ENCODE data around the gene YEATS4.

Gene YEATS4

DNA sequence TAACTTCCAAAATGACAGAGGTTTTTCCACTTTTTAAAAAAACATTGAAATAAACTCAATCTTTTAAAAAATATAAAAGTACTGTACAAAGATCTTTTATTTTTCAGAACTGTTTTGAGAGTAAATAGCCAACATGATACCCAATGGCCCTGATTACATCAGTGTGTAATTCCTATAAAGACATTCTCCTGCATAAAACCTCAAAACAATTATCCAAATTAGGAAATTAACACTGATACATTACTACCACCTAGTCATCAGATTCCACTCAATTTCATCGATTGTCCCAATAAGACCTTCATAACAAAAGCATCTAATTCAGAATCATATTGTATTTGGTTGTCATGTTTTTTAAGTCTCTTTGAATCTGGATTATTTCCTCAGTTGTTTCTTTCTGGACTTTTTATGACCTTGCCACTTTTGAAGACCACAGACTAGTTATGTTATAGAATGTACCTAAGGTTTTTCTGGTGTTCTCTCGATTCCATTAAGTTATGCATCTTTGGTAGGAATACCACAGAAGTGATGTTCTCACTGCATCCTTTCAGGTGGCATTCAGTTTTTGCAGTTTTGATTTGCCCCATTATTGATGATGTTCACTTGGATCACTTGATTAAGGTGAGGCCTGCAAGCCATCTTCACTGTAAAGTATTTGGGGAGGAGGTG is 4.0 kb upstream of the YEATS4 start:
- in situ Hi-C loops (cut with HindIII; ENCODE audit: low sequenced_read_pairs), result no loop called here
- H3K4me3 ChIP-seq (ENCODE audit: low read depth, low read length), result no peak overlapping the region
- TF ChIP-seq, protein P1, sequence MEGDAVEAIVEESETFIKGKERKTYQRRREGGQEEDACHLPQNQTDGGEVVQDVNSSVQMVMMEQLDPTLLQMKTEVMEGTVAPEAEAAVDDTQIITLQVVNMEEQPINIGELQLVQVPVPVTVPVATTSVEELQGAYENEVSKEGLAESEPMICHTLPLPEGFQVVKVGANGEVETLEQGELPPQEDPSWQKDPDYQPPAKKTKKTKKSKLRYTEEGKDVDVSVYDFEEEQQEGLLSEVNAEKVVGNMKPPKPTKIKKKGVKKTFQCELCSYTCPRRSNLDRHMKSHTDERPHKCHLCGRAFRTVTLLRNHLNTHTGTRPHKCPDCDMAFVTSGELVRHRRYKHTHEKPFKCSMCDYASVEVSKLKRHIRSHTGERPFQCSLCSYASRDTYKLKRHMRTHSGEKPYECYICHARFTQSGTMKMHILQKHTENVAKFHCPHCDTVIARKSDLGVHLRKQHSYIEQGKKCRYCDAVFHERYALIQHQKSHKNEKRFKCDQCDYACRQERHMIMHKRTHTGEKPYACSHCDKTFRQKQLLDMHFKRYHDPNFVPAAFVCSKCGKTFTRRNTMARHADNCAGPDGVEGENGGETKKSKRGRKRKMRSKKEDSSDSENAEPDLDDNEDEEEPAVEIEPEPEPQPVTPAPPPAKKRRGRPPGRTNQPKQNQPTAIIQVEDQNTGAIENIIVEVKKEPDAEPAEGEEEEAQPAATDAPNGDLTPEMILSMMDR (IDR thresholded peaks at IDR 0.05; ENCODE audit: low read depth, low read length), result no peak
- DNase-seq (ENCODE audit: low read depth, low spot score), result no peak

DNA sequence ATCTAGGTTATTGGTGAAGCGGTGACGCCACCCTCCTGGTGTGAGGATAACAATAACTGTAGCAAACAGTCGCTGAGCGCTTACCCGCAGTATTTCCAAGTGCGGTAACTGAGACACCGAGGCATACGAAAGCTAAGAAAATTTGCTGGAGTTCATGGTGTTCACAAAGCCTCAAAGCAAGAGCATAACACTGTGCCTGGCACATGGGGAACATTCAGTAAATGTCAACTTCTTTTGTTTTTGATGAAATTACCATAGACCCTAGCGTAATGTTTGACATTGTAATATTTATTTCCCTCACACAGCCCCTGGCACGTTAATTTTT is 767 bp downstream of the YEATS4 start:
- no peak for DNase-seq (ENCODE audit: low read depth, low spot score)
- TF ChIP-seq, protein P1 (IDR thresholded peaks at IDR 0.05; ENCODE audit: low read depth, low read length), result no peak
- in situ Hi-C loops (cut with HindIII; ENCODE audit: low sequenced_read_pairs), result no loop called here
- peak overlapping the region; percentile 89 for H3K4me3 ChIP-seq (ENCODE audit: low read depth, low read length)

DNA sequence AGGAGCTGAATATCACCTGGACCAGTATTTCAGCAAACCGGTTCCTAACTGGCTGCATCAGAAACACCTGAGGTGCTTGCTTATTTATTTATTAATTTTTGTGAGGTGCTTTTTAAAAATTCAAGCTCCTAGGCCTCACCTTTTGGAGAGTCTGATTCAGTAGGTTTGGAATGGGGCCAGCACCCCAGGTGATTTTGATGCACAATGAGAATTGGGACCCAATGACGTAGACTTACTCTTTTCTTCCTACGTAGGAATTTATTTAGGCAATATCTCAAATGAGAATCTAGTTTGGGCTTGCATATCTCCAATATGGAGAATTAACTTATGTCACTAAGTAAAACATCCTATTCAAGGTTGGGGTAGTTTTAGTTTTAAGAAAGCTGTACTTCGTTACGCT is 7.3 kb downstream of the YEATS4 start:
- TF ChIP-seq, protein P1 (IDR thresholded peaks at IDR 0.05; ENCODE audit: low read depth, low read length), result no peak
- H3K4me3 ChIP-seq (ENCODE audit: low read depth, low read length), result no peak overlapping the region
- in situ Hi-C loops (cut with HindIII; ENCODE audit: low sequenced_read_pairs), result no loop called here
- DNase-seq (ENCODE audit: low read depth, low spot score), result no peak

DNA sequence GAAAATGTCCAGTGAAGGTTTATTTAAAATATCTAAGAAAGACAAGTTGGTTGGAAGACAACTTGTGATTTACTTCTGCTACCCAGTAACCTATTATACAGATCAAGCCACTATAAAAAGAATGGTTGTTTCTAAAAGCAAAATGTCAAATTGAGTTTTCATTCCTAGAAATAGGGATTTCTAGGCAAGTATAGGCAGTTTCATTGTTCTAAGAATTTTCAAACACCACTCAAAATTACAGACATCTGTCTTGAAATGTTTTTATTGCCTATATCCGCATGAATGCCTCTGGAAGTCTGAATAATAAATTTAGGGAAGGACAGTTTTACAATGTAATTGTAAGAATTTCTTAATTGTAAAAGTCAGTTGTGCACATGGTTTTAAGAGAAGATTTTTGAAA is 8.6 kb downstream of the YEATS4 start:
- TF ChIP-seq, protein P1 (IDR thresholded peaks at IDR 0.05; ENCODE audit: low read depth, low read length), result no peak
- DNase-seq (ENCODE audit: low read depth, low spot score), result no peak
- in situ Hi-C loops (cut with HindIII; ENCODE audit: low sequenced_read_pairs), result no loop called here
- no peak overlapping the region for H3K4me3 ChIP-seq (ENCODE audit: low read depth, low read length)

DNA sequence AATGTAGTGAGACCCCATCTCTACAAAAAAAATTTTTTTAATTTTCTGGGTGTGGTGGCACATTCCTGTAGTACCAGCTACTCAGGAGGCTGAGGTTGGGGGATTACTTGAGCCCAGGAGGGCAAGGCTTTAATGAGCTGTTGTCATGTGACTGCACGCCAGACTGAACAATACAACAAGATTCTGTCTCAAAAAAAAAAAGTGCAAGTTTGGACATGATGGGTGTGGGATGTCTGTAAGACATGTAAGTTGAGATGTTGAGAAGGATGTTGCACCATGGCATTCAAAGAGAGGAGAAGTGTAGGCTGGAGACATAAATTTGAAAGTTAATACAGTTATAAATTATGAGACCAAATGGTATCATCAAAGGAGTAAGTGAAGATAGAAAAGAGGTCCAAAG is 23.5 kb downstream of the YEATS4 start:
- no peak for DNase-seq (ENCODE audit: low read depth, low spot score)
- in situ Hi-C loops (cut with HindIII; ENCODE audit: low sequenced_read_pairs), result loop anchor here (25.0 kb wide), 1 partner anchor 204 kb away; the partner anchor contains the start of gene CCT2
- H3K4me3 ChIP-seq (ENCODE audit: low read depth, low read length), result no peak overlapping the region
- TF ChIP-seq, protein P1 (IDR thresholded peaks at IDR 0.05; ENCODE audit: low read depth, low read length), result no peak

DNA sequence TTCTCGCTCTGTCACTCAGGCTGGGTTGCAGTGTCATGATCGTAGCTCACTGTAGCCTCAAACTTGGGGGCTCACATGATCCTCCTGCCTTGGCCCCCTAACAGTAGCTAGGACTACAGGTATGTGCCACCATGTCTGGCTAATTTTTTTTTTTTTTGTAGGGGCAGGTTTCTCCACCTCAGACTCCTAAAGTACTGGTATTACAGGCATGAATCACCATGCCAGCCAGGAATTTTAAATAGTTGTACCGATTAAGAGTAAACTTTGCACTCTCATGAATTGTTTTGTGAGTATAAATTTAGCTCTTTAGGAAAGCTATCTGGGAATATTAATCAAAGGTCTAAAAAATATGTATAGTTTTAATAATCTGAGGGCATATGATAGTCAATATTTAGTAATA is 25.5 kb downstream of the YEATS4 start:
- H3K4me3 ChIP-seq (ENCODE audit: low read depth, low read length), result no peak overlapping the region
- TF ChIP-seq, protein P1 (IDR thresholded peaks at IDR 0.05; ENCODE audit: low read depth, low read length), result no peak
- no peak for DNase-seq (ENCODE audit: low read depth, low spot score)
- in situ Hi-C loops (cut with HindIII; ENCODE audit: low sequenced_read_pairs), result loop anchor here (25.0 kb wide), 1 partner anchor 202 kb away; the partner anchor contains the start of gene CCT2

Data from astrocyte of the spinal cord (primary cell).